Smooth muscle cell (in vitro differentiated cells): ENCODE measurements around the gene RYR2. TPM values are rescaled to one million over a fixed set of nuclear protein-coding genes. Genes with fewer than 3 reads are reported as not detected.

Experiments
- DNase-seq: peaks from one replicate; lab custom pipeline; 2025; ENCODE audit not compliant: unreplicated experiment; lab: John Stamatoyannopoulos, UW
- H2AFZ ChIP-seq: fragments of 200-600 bp; sonication (generic); 2 replicates; pipeline ENCODE4 v1.6.0; 2016; ENCODE audit warnings: antibody characterized with exemption, low read depth, mild to moderate bottlenecking
- H3F3A ChIP-seq: fragments of 200-600 bp; sonication (generic); 2 replicates; pipeline ENCODE4 v1.6.0; 2017; ENCODE audit warnings: antibody characterized with exemption, low read depth
- H3K27ac ChIP-seq: fragments of 200-600 bp; sonication (generic); 2 replicates; pipeline ENCODE4 v1.5.1; 2016; ENCODE audit warnings: low read depth, mild to moderate bottlenecking
- H3K27me3 ChIP-seq: fragments of 200-600 bp; sonication (generic); 2 replicates; pipeline ENCODE4 v1.6.1; 2016; ENCODE audit warnings: low read depth, mild to moderate bottlenecking
- H3K36me3 ChIP-seq: fragments of 200-600 bp; sonication (generic); 2 replicates; pipeline ENCODE4 v1.5.1; 2016; ENCODE audit warnings: low read depth
- H3K4me1 ChIP-seq: fragments of 200-600 bp; sonication (generic); 2 replicates; pipeline ENCODE4 v1.5.1; 2016; ENCODE audit warnings: low read depth
- H3K4me2 ChIP-seq: fragments of 200-600 bp; sonication (generic); 2 replicates; pipeline ENCODE4 v1.6.0; 2016; ENCODE audit warnings: mild to moderate bottlenecking
- H3K4me3 ChIP-seq: fragments of 200-600 bp; sonication (generic); 2 replicates; pipeline ENCODE4 v1.5.1; 2016; ENCODE audit warnings: mild to moderate bottlenecking
- H3K79me2 ChIP-seq: fragments of 200-600 bp; sonication (generic); 2 replicates; pipeline ENCODE4 v1.6.0; 2016; ENCODE audit warnings: low read depth, mild to moderate bottlenecking
- H3K9ac ChIP-seq: fragments of 200-600 bp; sonication (generic); 2 replicates; pipeline ENCODE4 v1.6.0; 2016; ENCODE audit warnings: low read depth
- H3K9me3 ChIP-seq: fragments of 200-600 bp; sonication (generic); replicated peaks from 2 replicates; pipeline ENCODE4 v1.5.1; 2016; ENCODE audit warnings: low read depth
- H4K20me1 ChIP-seq: fragments of 200-600 bp; sonication (generic); 2 replicates; pipeline ENCODE4 v1.6.0; 2016; ENCODE audit warnings: low read depth
- CTCF ChIP-seq: fragments of 200-600 bp; sonication (generic); IDR thresholded peaks from 2 replicates; pipeline ENCODE4 v1.5.1; 2017; ENCODE audit warnings: borderline replicate concordance, mild to moderate bottlenecking, antibody characterized with exemption; ENCODE audit not compliant: insufficient read depth, poor library complexity, severe bottlenecking
- whole genome bisulfite sequencing: methylation state at CpG from one replicate; pipeline ENCODE4 v1.1.7; 2016; ENCODE audit warnings: low lambda C conversion rate; 5-methylcytosine and 5-hydroxymethylcytosine counted together
- polyA plus RNA-seq: library from polyadenylated mRNA; unstranded; fragments of >200 nt; fragmentation: Nextera tagmentation; extraction: Ambion mirVana; gene quantifications from 2 replicates; pipeline ENCODE4 v1.2.1, GENCODE V29; 2016
- total RNA-seq: library from RNA; depleted of rRNA; stranded (reverse); fragments of >200 nt; gene quantifications from 2 replicates; pipeline ENCODE4 v1.2.3, GENCODE V29; 2014

Gene RYR2
- total and polyA plus RNA-seq, 2 experiments from 2014 or later = 0.09 TPM; not detected in 1

- no peak for DNase-seq
- Histone ChIP-seq H3K4me1 (no peaks in the 10 kb centered on the region), H3K27ac (no peak overlapping the region), H4K20me1 (no peaks in the 10 kb centered on the region), H3K9me3 (no peaks in the 10 kb centered on the region), H3K4me2 (no peak overlapping the region), H3K27me3 (no peaks in the 10 kb centered on the region), H3K9ac (no peak overlapping the region), H3K4me3 (no peak overlapping the region), H3K79me2 (no peaks in the 10 kb centered on the region), H3K36me3 (no peaks in the 10 kb centered on the region), H2AFZ (peak overlapping the region; percentile 52), H3F3A (no peaks in the 10 kb centered on the region)
- no peak for TF ChIP-seq CTCF
- 56% methylated on average over 3 of the region's 3 CpGs for WGBS
Observed at GRCh38 chr1:237383791-237384190, 341.8 kb downstream of the RYR2 start.

- H4K20me1 ChIP-seq = no peaks in the 10 kb centered on the region
- peak overlapping the region; percentile 52 for H2AFZ ChIP-seq
- no peaks in the 10 kb centered on the region for H3K36me3 ChIP-seq
- DNase-seq = no peak
- no peak for TF ChIP-seq CTCF
- H3K27me3 ChIP-seq = no peaks in the 10 kb centered on the region
- H3K4me1 ChIP-seq = no peaks in the 10 kb centered on the region
- no peaks in the 10 kb centered on the region for H3K79me2 ChIP-seq
- no peak overlapping the region for H3K4me3 ChIP-seq
- H3K9me3 ChIP-seq = no peaks in the 10 kb centered on the region
- H3K27ac ChIP-seq = no peak overlapping the region
- no peak overlapping the region for H3K4me2 ChIP-seq
- WGBS = 78% methylated on average over 6 of the region's 6 CpGs
- H3K9ac ChIP-seq = no peak overlapping the region
- no peaks in the 10 kb centered on the region for H3F3A ChIP-seq
Observed at GRCh38 chr1:237384213-237384612, 342.2 kb downstream of the RYR2 start.

GRCh38 chr1:237386362-237387143, 344.6 kb downstream of the RYR2 start:
- no peaks in the 10 kb centered on the region for H3F3A ChIP-seq
- H3K4me3 ChIP-seq = no peak overlapping the region
- H3K79me2 ChIP-seq = no peaks in the 10 kb centered on the region
- no peak overlapping the region for H2AFZ ChIP-seq
- H3K36me3 ChIP-seq = no peaks in the 10 kb centered on the region
- H3K4me2 ChIP-seq = no peak overlapping the region
- H3K9me3 ChIP-seq = no peaks in the 10 kb centered on the region
- TF ChIP-seq CTCF = peak; percentile 88
- H3K27ac ChIP-seq = no peak overlapping the region
- no peaks in the 10 kb centered on the region for H3K4me1 ChIP-seq
- no peaks in the 10 kb centered on the region for H3K27me3 ChIP-seq
- no peaks in the 10 kb centered on the region for H4K20me1 ChIP-seq
- 63% methylated on average over 8 of the region's 8 CpGs for WGBS
- no peak overlapping the region for H3K9ac ChIP-seq
- no peak for DNase-seq

- no peak overlapping the region for H3K27ac ChIP-seq
- H2AFZ ChIP-seq = no peak overlapping the region
- WGBS = 88% methylated on average over 5 of the region's 5 CpGs
- no peak overlapping the region for H3K9ac ChIP-seq
- H3K9me3 ChIP-seq = no peaks in the 10 kb centered on the region
- H3K36me3 ChIP-seq = no peaks in the 10 kb centered on the region
- DNase-seq = no peak
- no peak for TF ChIP-seq CTCF
- no peaks in the 10 kb centered on the region for H3K27me3 ChIP-seq
- H3K4me2 ChIP-seq = no peak overlapping the region
- H3K4me1 ChIP-seq = no peaks in the 10 kb centered on the region
- no peaks in the 10 kb centered on the region for H3F3A ChIP-seq
- no peaks in the 10 kb centered on the region for H3K79me2 ChIP-seq
- H4K20me1 ChIP-seq = no peaks in the 10 kb centered on the region
- no peak overlapping the region for H3K4me3 ChIP-seq
Observed at GRCh38 chr1:237387144-237387505, 345.1 kb downstream of the RYR2 start.
